Thyroid gland (tissue), 4 donors: ENCODE measurements around the gene FSTL4.

Experiments used
- POLR2A ChIP-seq, 2 donors: fragments of 450-650 bp; IDR thresholded peaks; one replicate each; pipeline ENCODE4 v1.6.1; 2017; ENCODE audit warnings: antibody characterized with exemption in 2 of 2, mild to moderate bottlenecking in 2 of 2, moderate library complexity in 1 of 2
- TF ChIP-seq, protein P1 (sequence below), 6 experiments: fragments of 200-600 bp in 3 of 6; fragments of 450-650 bp in 3 of 6; sonication (generic) in 3 of 6; IDR thresholded peaks; one replicate each; pipeline ENCODE4 v1.5.1; 2016 to 2019; ENCODE audit warnings: antibody characterized with exemption in 6 of 6, mild to moderate bottlenecking in 2 of 6, inconsistent platforms in 1 of 6, moderate library complexity in 1 of 6

GRCh38 chr5:133319244-133319643 lies 293.1 kb downstream of the FSTL4 start:
- TF ChIP-seq POLR2A (IDR thresholded peaks at IDR 0.05) = no peak
- TF ChIP-seq, protein P1, sequence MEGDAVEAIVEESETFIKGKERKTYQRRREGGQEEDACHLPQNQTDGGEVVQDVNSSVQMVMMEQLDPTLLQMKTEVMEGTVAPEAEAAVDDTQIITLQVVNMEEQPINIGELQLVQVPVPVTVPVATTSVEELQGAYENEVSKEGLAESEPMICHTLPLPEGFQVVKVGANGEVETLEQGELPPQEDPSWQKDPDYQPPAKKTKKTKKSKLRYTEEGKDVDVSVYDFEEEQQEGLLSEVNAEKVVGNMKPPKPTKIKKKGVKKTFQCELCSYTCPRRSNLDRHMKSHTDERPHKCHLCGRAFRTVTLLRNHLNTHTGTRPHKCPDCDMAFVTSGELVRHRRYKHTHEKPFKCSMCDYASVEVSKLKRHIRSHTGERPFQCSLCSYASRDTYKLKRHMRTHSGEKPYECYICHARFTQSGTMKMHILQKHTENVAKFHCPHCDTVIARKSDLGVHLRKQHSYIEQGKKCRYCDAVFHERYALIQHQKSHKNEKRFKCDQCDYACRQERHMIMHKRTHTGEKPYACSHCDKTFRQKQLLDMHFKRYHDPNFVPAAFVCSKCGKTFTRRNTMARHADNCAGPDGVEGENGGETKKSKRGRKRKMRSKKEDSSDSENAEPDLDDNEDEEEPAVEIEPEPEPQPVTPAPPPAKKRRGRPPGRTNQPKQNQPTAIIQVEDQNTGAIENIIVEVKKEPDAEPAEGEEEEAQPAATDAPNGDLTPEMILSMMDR (IDR thresholded peaks at IDR 0.05) = no peak
